GM21381 (cell line): ENCODE data around the gene METTL4.

ENCODE experiments used
- ATAC-seq: cut with Tn5 transposase; IDR thresholded peaks from one replicate; pipeline ENCODE4 v1.9.1; 2021; ENCODE audit warnings: mild to moderate bottlenecking, moderate library complexity; ENCODE audit not compliant: unreplicated experiment

Gene METTL4, protein sequence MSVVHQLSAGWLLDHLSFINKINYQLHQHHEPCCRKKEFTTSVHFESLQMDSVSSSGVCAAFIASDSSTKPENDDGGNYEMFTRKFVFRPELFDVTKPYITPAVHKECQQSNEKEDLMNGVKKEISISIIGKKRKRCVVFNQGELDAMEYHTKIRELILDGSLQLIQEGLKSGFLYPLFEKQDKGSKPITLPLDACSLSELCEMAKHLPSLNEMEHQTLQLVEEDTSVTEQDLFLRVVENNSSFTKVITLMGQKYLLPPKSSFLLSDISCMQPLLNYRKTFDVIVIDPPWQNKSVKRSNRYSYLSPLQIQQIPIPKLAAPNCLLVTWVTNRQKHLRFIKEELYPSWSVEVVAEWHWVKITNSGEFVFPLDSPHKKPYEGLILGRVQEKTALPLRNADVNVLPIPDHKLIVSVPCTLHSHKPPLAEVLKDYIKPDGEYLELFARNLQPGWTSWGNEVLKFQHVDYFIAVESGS

DNA sequence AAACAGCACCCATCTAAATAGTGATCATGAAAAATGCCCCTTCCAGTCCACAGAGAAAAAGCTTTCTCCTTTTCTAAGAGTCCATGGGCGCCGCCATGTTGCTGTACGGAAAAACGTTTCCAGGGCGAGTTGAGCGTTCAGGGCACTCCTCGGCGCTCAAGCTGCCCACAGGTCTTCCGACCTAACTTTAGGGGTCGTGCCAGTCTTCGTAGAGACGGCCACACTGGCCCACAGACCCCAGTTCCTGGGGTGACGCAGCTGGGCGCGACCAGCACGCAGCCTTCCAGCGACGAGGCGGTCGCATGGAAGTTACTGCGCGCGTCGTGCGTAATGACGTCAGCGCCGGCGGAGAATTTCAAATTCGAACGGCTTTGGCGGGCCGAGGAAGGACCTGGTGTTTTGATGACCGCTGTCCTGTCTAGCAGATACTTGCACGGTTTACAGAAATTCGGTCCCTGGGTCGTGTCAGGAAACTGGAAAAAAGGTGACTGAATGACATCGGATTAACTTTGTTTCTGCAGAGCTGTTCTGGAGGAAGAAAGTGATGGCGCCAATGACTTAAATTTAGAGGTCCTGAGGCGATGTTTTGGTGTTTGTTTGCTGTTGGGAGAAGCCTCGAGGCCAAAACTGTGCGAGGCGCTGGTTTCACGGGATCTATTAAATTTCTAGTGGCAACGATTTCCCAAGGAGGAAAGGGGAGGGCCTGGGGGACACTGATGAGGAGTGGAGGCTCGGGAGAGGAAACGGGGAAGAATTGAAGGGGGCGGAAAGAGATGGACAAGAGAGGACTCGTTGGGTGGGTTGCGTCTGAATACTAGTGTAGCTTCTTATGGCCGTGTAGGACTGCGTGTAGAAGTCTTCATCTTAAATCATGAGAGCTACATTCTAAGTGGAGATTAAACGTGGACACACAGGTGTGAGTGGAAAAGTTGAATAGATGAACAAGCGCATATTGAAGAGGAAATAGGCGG lies at the start of gene METTL4, which contains the start of gene NDC80:
METTL4 (minus strand) TSS at position 306 of the 971 bp plus-strand sequence. CDS start 4,289 bp downstream, outside the sequence.
NDC80 (plus strand) TSS at position 358 of the 971 bp plus-strand sequence. CDS start 1,429 bp downstream, outside the sequence.
- ATAC-seq: peak; percentile 83

DNA sequence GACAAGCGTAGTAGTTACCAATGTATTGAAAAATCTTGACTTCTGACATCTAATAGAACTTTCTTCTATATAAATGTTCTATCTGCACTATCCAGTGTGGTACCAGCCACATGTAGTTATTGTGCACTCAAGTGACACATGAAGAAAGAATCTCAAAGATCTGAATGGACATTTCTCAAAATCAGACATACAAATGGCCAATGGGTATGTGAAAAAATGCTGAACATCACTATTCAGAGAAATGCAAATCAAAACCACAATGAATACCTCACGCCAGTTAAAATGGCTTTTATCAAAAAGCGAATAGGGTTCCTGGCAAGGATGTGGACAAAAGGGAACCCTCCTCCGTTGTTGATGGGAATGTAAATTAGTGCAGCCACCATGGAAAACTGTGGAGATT lies 46.7 kb upstream of the METTL4 start:
- no peak for ATAC-seq

DNA sequence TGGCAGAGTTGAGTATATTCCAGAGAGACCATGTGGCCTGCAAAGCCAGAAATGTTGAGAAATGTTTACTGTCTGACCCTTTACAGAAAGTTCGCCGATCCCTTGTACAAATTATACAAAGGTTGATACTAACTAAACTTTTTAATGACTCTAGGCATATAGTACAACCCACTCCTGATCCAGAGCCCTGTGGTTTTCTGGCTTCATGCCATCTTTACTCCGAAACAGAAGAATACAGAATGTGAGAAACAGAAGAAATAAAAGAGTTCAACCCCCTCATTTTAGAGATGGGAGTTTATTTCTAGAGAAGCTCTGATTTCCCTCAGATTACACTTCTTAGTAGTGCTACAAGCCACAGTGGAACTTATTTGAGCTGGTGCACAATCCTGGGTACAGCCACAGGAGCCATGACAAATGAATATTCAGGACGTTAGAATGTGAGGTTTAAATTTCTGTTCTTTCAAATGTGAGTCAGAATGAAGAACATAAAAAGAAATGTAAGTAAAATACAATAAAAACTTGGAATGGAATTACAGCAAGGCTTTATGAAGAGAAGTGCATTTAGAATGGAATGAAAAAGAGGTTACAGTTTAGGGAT lies 46.2 kb upstream of the METTL4 start:
- ATAC-seq: no peak

DNA sequence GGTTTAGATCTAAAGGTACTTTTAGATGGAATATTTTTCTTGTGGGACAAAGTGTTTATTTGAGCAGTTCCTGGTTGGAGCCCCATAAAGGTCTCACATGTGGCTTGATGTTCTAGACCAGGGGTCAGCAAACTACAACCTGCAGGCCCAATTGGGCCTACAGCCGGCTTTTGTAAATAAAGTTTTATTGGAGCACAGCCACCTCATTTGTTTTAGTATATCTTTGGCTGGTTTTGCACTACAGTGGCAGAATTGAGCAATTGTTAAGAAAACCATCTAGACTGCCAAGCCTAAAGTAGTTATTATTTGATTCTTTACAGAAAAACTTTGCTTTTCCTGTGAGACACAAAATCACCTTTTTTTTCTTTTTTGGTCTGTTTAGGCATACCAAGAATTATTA lies 41.7 kb upstream of the METTL4 start:
- ATAC-seq: no peak

DNA sequence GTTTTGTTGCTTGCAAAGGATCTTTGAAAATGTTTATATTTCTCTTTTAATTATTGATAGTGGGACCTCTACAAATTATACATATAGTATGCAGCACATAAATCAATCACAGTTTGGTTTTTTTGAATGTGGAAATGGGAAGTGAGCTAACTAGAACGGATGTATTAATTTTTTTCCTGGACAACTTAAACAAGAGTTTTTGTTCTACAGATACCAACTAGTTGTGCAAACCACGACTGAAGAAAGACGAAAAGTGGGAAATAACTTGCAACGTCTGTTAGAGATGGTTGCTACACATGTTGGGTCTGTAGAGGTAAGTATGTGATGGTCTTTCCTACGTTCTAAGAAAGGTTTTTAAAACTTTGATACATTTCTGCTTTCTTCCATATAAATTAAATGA lies 39.2 kb upstream of the METTL4 start:
- ATAC-seq: no peak

DNA sequence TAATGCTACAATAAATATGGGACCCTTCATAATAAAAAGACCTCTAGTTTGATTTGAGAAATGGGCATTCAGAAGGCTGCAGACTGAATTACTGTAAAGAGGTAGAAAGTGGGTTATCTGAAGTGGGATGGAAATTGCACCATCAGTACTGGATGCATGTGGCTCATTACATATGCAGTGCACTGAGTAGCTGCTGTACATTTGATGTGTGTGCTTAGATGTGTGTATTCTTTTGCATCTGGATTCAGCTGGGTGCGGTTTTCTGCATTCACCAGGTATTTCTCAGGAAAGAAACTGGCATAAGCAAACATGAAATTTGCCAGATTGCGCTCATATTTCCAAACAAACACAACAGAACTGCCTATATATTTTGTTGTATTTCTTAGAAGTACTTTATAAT lies 38.3 kb upstream of the METTL4 start:
- ATAC-seq: no peak

DNA sequence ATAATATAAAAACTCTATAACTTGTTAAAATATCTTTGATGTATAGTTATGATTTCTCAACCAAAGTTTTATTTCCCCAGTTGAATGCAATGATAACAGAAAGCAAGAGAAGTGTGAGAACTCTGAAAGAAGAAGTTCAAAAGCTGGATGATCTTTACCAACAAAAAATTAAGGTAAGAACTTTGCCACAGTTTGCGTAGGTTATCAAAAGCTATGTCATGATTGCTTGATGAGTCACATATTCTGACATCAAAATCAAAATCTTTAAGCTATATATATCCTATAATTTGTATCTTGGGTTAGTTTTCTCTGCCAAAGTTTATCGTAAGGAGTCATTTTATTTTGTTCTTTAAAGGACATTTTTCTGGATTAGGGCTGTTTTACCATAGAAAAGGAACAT lies 35.0 kb upstream of the METTL4 start:
- ATAC-seq: no peak

DNA sequence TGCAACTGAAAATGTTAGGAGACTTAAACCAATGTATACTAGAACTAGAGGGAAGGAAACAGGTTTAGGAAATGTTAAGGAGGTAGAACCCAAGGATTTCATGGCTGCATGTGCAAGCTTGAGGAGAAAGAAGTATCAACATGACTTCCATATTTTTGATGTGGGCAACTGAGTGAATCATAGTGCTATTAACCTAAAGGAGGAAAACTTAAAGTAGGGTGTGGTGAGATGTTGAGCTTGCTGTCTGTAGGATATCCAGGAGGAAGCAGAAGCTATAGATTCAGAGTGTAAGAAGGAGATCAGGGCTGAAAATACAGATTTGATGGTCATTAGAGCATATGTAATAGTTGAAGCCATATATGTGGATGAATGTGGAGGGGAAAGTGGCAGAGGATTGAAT lies 31.5 kb upstream of the METTL4 start:
- ATAC-seq: no peak

DNA sequence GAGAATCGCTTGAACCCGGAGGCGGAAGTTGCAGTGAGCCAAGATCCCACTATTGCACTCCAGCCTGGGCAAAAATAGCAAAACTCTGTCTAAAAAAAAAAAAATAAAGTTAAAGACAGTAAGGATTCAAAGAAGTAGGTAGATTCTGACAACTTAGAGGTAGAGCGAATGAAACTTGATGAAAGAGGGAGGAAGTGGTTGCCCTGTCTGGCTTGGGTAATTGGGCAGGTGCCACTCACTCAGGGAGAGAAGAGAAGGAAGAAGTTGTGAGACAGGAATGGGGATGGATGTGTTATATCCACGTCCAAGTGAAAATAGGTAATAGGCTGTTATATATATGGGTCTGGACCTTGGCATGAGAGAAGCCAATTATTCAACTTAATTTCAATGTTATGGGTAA lies 26.3 kb upstream of the METTL4 start:
- no peak for ATAC-seq

DNA sequence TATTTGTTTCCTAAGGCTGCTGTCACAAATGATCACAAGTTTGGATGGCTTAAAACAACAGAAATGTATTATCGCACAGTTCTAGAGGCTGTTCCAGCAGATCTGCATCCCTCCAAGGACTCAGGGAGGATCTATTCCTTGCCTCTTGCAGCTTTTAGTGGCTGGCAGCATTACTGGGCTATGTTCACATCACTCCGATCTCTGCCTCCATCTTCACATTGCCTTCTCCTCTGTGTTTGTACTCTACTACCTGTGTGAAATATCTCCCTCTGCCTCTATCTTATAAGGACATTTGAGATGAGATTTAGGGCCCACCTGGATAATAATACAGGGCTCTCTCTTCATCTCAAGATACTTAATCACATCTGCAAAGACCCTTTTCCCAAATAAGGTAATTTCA lies 19.0 kb upstream of the METTL4 start:
- no peak for ATAC-seq

DNA sequence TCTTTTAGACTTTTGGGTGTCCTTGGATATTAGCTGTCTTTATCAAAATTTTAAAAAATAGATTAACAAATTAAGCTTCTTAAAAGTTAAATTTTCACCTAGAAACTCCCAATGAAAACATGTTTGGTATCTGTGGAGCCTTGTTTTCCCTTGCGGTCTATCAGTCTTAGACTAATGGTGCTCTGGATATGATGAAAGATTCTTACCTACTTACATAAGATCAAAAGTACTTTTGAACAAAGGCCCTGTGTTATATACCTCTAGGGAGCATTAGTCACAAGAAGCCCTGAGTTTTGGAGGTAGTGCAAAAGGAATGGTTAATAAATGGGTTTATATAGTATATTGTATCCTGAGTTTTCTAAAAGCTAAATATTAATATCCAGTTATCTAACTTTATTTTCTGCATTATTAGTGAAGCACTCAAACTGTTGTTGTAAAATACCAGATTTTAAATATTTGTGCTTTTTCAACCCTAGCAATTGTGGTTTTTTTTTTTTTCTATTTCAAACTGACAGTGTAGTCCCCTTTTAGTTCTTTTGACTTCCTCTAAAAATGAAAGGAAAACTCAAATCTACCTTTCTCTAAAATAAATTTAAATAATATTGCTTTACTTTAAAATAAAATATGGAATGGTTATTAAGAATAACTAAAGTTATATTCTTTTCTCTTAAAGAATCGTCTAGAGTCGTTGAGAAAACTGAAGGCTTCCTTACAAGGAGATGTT lies 18.2 kb upstream of the METTL4 start:
- ATAC-seq: no peak

DNA sequence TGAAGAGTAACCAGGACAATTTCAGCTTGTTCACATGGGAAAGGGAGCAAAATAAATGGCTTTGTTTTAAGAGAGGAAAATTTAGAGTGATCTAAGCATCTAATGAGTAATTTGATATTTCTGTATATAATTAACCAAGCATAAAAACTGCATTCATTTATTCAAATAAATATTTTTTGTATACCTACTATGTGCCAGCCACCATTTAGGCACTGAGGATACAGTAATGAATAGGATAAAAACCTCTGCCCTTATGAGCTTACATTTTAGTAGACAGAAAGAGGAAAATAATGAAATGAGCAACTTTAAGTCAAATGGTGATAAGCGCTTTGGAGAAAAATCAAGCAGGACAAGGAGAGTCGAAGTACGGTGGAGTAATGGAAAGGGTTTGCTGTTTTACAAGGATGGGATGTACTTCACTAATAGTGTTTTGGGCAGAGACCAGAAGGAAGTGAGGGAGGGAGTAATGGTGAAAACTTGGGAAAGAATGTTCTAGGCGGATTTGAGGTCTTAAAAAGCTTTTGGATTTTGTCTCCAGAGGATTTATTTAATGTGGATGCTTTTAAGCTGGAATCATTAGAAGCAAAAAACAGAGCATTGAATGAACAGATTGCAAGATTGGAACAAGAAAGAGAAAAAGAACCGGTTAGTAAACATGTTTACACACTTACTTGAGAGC lies 17.5 kb upstream of the METTL4 start:
- ATAC-seq: no peak

DNA sequence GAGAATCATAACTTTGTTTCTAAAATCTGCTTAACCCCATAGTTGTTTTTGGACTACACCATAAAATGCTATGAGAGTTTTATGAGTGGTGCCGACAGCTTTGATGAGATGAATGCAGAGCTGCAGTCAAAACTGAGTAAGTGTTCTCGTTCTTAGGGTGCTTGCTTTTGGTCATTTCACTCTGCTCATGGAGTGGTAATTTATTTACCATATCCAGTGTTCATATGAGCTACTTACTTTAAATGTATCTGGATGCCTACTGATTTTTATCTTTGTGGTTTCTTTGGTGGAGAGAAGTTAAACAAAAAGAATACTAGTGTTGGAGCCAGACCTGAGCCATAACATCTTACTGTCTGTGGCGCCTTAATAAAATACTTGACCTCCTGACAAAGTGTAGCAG lies 16.5 kb upstream of the METTL4 start:
- ATAC-seq: no peak

DNA sequence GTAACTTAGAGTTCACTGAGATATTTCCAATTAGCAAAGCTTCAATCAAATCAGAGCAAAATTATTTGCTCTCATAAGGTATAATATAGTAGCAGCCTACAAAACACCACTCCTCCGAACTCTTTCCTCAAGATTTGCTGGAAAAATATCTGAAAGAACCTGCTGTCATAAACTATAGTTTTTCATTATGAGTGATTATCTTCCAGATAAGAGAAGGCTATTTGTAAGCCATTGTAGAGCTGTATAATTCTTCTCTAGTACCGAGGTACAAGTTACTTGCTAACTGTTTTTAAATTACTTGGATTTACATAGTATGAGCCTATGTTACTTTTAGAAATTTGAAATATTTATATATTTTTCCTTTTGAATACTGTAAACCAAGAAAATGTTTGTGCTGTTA lies 2.1 kb upstream of the METTL4 start:
- no peak for ATAC-seq

DNA sequence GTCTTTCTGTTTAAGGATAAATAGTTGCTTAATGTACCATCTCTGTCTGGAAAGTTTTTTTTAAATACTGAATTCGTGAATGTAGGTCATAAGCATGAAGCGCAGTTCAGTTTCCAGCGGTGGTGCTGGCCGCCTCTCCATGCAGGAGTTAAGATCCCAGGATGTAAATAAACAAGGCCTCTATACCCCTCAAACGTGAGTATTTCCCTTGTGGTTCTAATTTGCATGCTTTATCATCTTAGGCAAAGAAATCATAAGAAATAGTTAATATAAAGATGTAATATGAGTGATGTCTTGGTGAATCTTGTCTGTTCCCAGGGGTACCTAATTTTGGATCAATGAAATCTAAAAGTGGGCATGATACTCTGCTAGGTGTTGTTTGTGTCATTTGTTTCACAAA lies 1.6 kb upstream of the METTL4 start:
- ATAC-seq: no peak

DNA sequence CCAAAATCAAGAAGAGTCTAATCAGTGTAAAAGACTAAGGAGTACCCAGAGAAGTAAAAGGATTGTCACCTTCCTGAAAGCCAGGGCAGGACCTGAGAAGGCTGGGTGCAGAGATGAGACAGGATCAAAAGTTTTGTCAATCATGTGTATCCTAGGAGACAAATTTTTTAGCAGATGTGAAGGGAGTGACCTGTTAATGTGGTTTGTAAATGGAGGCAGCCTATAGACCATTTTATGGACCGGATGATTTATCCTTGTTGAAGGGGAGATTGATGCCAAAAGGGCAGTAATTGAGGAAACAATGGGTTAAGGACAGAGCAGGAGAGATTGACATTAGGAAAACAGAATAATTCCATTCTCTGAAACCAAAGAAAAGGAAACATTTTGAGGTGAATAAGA lies 865 bp upstream of the METTL4 start:
- peak; percentile 9 for ATAC-seq

DNA sequence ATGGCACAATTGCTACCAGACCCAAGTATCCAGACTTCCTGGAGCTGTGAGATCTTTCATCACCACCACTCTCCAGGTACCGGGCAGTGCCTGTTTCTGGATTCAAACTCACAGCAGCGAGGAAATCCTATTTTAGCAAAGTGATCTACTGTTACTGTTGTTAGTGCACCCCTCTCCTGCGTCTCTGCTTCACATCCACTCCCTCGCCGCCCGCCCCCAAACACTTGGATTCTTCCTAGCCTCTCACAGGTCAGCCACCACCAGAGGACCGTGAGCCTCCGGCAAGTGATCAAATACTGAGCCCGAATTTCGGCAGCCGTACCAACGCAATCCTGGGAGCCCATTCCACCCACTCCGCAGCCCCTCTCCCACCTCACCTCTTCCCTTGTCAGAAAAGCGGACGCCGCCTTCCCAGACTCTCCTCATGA lies 519 bp downstream of the METTL4 start:
- ATAC-seq: peak; percentile 32

DNA sequence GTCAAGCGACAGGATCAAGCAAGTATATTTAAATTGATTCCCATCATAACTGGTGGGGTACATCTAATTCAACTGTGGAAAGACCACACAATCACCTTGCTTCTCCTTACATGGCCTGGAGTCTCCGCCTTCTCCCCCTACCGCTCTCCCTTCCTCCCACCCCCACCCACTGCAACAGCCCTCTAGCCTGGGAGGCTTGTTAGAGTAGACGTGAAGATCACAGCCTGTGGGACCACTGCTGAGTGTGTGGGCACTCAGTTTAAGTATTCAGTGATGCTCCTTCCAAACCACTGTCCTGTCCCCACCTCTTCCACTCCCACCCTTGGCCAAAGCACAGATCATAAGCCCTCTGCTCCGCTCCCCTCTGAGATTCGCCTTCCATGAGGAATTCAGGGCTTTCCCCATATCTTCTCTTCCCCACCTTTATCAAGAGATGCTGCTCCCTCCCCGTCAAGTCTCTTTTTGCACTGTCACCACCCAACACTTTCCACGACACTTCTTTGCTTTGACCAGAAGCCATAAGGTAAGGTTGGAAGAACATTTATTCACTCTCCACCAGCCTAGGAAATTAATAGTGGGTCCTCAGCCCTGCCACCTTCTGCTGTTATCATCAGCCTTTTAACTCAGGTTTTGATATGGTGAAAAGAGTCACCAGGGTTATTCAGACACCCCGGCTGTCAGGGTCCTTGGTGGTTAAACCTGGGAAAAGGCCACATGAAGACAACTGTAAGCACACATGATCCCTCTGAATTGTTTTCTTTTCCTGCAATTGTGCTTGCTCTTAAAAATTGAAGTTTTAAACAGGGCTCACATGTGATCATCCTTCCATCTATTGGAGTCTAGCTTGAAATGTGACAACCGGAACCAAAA lies 1.7 kb downstream of the METTL4 start:
- ATAC-seq: no peak

DNA sequence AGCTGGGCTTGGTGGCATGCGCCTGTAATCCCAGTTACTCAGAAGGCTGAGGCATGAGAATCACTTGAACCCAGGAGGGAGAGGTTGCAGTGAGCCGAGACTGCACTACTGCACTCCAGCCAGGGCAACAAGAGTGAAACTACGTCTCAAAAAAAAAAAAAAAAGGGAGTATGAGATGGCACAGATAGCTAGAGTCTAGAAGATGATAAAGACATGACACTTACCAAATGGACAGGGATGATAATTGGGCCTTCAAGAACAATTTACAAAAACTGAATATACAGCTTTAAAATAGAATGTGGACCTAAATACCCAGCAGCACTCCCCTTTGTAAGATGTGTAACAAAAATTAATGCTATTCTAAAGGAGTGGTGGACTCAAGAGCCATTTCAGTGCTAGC lies 2.7 kb downstream of the METTL4 start:
- ATAC-seq: no peak
